Liver (tissue), 9 donors: Measurements from ENCODE around the gene ADCY3. TPM values are rescaled to one million over a fixed set of nuclear protein-coding genes. Genes with fewer than 3 reads are reported as not detected.

Experiments used
- DNase-seq: peaks from one replicate; pipeline ENCODE4 v3.0.0-alpha.2; 2017; ENCODE audit warnings: low spot score
- H3K27ac ChIP-seq, 2 donors: one replicate each; pipeline ENCODE4 v1.7.0; 2013; ENCODE audit warnings: inconsistent platforms in 2 of 2, low read length in 2 of 2, control low read depth in 1 of 2, low read depth in 1 of 2, mild to moderate bottlenecking in 1 of 2
- H3K27me3 ChIP-seq, 4 donors: one replicate each; pipeline versions ENCODE4 v1.6.1 to v1.7.0; 2013; ENCODE audit warnings: low read length in 3 of 4, inconsistent platforms in 1 of 4, mild to moderate bottlenecking in 1 of 4, moderate library complexity in 1 of 4; ENCODE audit not compliant: control insufficient read depth in 4 of 4, insufficient read depth in 4 of 4
- H3K36me3 ChIP-seq, 4 donors: one replicate each; pipeline versions ENCODE4 v1.6.1 to v1.7.0; 2013; ENCODE audit warnings: low read length in 3 of 4, mild to moderate bottlenecking in 3 of 4, low read depth in 1 of 4, moderate library complexity in 1 of 4; ENCODE audit not compliant: control insufficient read depth in 4 of 4, insufficient read depth in 3 of 4
- H3K4me1 ChIP-seq, 4 donors: one replicate each; pipeline versions ENCODE4 v1.6.1 to v1.7.0; 2013; ENCODE audit warnings: low read length in 3 of 4, mild to moderate bottlenecking in 3 of 4, moderate library complexity in 1 of 4; ENCODE audit not compliant: control insufficient read depth in 4 of 4, insufficient read depth in 4 of 4
- H3K4me3 ChIP-seq, 3 donors: one replicate each; pipeline versions ENCODE4 v1.6.1 to v1.7.0; 2013; ENCODE audit warnings: low read length in 3 of 3, control low read depth in 1 of 3, low read depth in 1 of 3, mild to moderate bottlenecking in 1 of 3
- H3K9ac ChIP-seq, 2 donors: one replicate each; pipeline ENCODE4 v1.7.0; 2013; ENCODE audit warnings: low read length in 2 of 2, mild to moderate bottlenecking in 2 of 2, moderate library complexity in 2 of 2, control low read depth in 1 of 2, low read depth in 1 of 2
- H3K9me3 ChIP-seq, 4 donors: one replicate each; pipeline versions ENCODE4 v1.6.1 to v1.7.0; 2013; ENCODE audit warnings: low read length in 3 of 4; ENCODE audit not compliant: control insufficient read depth in 4 of 4
- EGR1 ChIP-seq, 2 donors: IDR thresholded peaks; 2 replicates each; pipeline ENCODE4 v1.6.1; 2016 to 2018; ENCODE audit warnings: antibody characterized with exemption in 2 of 2, low read depth in 2 of 2
- FOXA1 ChIP-seq: IDR thresholded peaks from 2 replicates; pipeline ENCODE4 v1.6.1; 2016; ENCODE audit warnings: antibody characterized with exemption
- FOXA2 ChIP-seq: IDR thresholded peaks from 2 replicates; pipeline ENCODE4 v1.6.1; 2016; ENCODE audit warnings: antibody characterized with exemption
- GABPA ChIP-seq, 2 donors: IDR thresholded peaks in 1 of 2; conservative IDR thresholded peaks in 1 of 2; 2 replicates each; pipeline ENCODE4 v1.6.1; 2016; ENCODE audit warnings: antibody characterized with exemption in 2 of 2, mild to moderate bottlenecking in 1 of 2, moderate library complexity in 1 of 2
- HNF4A ChIP-seq, 2 donors: conservative IDR thresholded peaks; 2 replicates each; pipeline ENCODE4 v1.6.1; 2016; ENCODE audit warnings: antibody characterized with exemption in 2 of 2, mild to moderate bottlenecking in 2 of 2
- HNF4G ChIP-seq: IDR thresholded peaks from 2 replicates; pipeline ENCODE4 v1.6.1; 2016; ENCODE audit warnings: antibody characterized with exemption
- JUND ChIP-seq, 2 donors: IDR thresholded peaks; 2 replicates each; pipeline ENCODE4 v1.6.1; 2016; ENCODE audit warnings: antibody characterized with exemption in 2 of 2
- MAX ChIP-seq: IDR thresholded peaks from 2 replicates; pipeline ENCODE4 v1.6.1; 2016; ENCODE audit warnings: antibody characterized with exemption
- NR2F2 ChIP-seq: IDR thresholded peaks from 2 replicates; pipeline ENCODE4 v1.6.1; 2016; ENCODE audit warnings: antibody characterized with exemption
- RAD21 ChIP-seq, 2 donors: IDR thresholded peaks; 2 replicates each; pipeline ENCODE4 v1.6.1; 2016; ENCODE audit warnings: antibody characterized with exemption in 2 of 2, mild to moderate bottlenecking in 2 of 2
- RXRA ChIP-seq, 2 donors: IDR thresholded peaks; 2 replicates each; pipeline ENCODE4 v1.6.1; 2017 to 2018; ENCODE audit warnings: antibody characterized with exemption in 2 of 2, mild to moderate bottlenecking in 1 of 2
- SP1 ChIP-seq: IDR thresholded peaks from 2 replicates; pipeline ENCODE4 v1.6.1; 2018; ENCODE audit warnings: antibody characterized with exemption, mild to moderate bottlenecking
- TAF1 ChIP-seq: conservative IDR thresholded peaks from 2 replicates; pipeline ENCODE4 v1.6.1; 2016; ENCODE audit warnings: antibody characterized with exemption, mild to moderate bottlenecking
- YY1 ChIP-seq: IDR thresholded peaks from 2 replicates; pipeline ENCODE4 v1.6.1; 2016; ENCODE audit warnings: antibody characterized with exemption, mild to moderate bottlenecking
- WGBS: extraction: QIAGEN DNeasy Blood & Tissue Kit; methylation state at CpG from one replicate; pipeline ENCODE4 v1.1.7; 2013; 5-methylcytosine and 5-hydroxymethylcytosine counted together
- polyA plus RNA-seq, 2 donors: library from polyadenylated mRNA; stranded (reverse) in 1 of 2; unstranded in 1 of 2; fragments of 200-250 nt in 1 of 2; fragments of >200 nt in 1 of 2; fragmentation: Nextera tagmentation in 1 of 2; extraction: Ambion mirVana in 1 of 2; gene quantifications; one replicate each; pipeline versions ENCODE4 v1.2.1 to v1.2.3, GENCODE V29; 2013 to 2015
- total RNA-seq, 2 donors: library from RNA; depleted of rRNA; stranded (reverse); fragments of >200 nt; gene quantifications; one replicate each; pipeline ENCODE4 v1.2.3, GENCODE V29; 2014
- TF ChIP-seq, protein P1 (sequence below): fragments of 150-350 bp; IDR thresholded peaks from 2 replicates; pipeline ENCODE4 v1.5.1; 2017; ENCODE audit warnings: improper control_type of control experiment, low read depth, low read length; ENCODE audit not compliant: missing input control
- TF ChIP-seq, protein P2 (sequence below): IDR thresholded peaks from 2 replicates; pipeline ENCODE4 v1.6.1; 2016; ENCODE audit warnings: antibody characterized with exemption, mild to moderate bottlenecking
- TF ChIP-seq, protein P3 (sequence below): IDR thresholded peaks from 2 replicates; pipeline ENCODE4 v1.6.1; 2016; ENCODE audit warnings: antibody characterized with exemption
- TF ChIP-seq, protein P4 (sequence below): IDR thresholded peaks from 2 replicates; pipeline ENCODE4 v1.6.1; 2016; ENCODE audit warnings: antibody characterized with exemption
- donor health status: healthy.
- donor health status: healthy.
- donor health status: healthy.
- donor health status: healthy.
- donor health status: healthy.

ADCY3 gene
- total and polyA plus RNA-seq, 4 donors, result 0.99 to 8.4 (median 6.4) TPM

DNA sequence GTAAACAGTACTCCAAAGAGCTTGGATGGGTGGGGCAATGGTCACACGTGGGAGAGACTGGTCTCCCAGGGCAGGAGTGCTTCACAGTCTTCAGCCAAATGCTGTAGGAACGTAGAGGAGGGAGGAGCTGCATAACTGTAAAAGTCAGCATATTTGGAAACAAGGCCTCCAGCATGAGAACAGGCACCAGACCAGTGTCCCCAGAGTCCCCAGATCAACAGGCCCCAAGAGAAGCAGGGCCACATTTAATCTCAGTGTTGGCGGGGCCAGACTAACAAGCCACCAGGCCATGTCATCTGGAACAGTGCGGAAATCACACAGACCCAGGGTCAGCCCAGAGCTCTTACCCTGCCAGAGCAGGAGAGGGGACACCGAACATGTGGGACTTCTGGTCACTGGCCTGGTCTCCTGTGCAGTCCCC, 63.2 kb downstream of the ADCY3 start:
- peak overlapping the region; percentile 38 to 39 for H3K27ac ChIP-seq
- WGBS, result 85% methylated on average over 5 of the region's 5 CpGs
- DNase-seq, result no peak

GRCh38 chr2:24855726-24856125, 64.3 kb downstream of the ADCY3 start:
- no peak overlapping the region for H3K9ac ChIP-seq
- DNase-seq, result no peak
- 86% methylated on average over 4 of the region's 4 CpGs for WGBS
- no peaks in the 10 kb centered on the region for H3K27me3 ChIP-seq
- no peak overlapping the region for H3K4me3 ChIP-seq
- TF ChIP-seq TAF1 (no peak), HNF4A (conservative IDR thresholded peaks at IDR 0.05) (no peak), JUND (IDR thresholded peaks at IDR 0.05) (no peak), FOXA2 (no peak), EGR1 (IDR thresholded peaks at IDR 0.05; ENCODE audit: low read depth in 2 of 2) (no peak), SP1 (no peak), NR2F2 (no peak), YY1 (no peak), RXRA (IDR thresholded peaks at IDR 0.05) (no peak), FOXA1 (no peak), GABPA (IDR thresholded peaks at IDR 0.05 in 1 of 2, conservative IDR thresholded peaks at IDR 0.05 in 1 of 2) (no peak), RAD21 (IDR thresholded peaks at IDR 0.05) (no peak), MAX (no peak), HNF4G (no peak)
- TF ChIP-seq, protein P1, sequence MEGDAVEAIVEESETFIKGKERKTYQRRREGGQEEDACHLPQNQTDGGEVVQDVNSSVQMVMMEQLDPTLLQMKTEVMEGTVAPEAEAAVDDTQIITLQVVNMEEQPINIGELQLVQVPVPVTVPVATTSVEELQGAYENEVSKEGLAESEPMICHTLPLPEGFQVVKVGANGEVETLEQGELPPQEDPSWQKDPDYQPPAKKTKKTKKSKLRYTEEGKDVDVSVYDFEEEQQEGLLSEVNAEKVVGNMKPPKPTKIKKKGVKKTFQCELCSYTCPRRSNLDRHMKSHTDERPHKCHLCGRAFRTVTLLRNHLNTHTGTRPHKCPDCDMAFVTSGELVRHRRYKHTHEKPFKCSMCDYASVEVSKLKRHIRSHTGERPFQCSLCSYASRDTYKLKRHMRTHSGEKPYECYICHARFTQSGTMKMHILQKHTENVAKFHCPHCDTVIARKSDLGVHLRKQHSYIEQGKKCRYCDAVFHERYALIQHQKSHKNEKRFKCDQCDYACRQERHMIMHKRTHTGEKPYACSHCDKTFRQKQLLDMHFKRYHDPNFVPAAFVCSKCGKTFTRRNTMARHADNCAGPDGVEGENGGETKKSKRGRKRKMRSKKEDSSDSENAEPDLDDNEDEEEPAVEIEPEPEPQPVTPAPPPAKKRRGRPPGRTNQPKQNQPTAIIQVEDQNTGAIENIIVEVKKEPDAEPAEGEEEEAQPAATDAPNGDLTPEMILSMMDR, result no peak
- TF ChIP-seq, protein P2, sequence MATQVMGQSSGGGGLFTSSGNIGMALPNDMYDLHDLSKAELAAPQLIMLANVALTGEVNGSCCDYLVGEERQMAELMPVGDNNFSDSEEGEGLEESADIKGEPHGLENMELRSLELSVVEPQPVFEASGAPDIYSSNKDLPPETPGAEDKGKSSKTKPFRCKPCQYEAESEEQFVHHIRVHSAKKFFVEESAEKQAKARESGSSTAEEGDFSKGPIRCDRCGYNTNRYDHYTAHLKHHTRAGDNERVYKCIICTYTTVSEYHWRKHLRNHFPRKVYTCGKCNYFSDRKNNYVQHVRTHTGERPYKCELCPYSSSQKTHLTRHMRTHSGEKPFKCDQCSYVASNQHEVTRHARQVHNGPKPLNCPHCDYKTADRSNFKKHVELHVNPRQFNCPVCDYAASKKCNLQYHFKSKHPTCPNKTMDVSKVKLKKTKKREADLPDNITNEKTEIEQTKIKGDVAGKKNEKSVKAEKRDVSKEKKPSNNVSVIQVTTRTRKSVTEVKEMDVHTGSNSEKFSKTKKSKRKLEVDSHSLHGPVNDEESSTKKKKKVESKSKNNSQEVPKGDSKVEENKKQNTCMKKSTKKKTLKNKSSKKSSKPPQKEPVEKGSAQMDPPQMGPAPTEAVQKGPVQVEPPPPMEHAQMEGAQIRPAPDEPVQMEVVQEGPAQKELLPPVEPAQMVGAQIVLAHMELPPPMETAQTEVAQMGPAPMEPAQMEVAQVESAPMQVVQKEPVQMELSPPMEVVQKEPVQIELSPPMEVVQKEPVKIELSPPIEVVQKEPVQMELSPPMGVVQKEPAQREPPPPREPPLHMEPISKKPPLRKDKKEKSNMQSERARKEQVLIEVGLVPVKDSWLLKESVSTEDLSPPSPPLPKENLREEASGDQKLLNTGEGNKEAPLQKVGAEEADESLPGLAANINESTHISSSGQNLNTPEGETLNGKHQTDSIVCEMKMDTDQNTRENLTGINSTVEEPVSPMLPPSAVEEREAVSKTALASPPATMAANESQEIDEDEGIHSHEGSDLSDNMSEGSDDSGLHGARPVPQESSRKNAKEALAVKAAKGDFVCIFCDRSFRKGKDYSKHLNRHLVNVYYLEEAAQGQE, result no peak
- TF ChIP-seq, protein P3, sequence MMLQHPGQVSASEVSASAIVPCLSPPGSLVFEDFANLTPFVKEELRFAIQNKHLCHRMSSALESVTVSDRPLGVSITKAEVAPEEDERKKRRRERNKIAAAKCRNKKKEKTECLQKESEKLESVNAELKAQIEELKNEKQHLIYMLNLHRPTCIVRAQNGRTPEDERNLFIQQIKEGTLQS, result no peak
- TF ChIP-seq, protein P4, sequence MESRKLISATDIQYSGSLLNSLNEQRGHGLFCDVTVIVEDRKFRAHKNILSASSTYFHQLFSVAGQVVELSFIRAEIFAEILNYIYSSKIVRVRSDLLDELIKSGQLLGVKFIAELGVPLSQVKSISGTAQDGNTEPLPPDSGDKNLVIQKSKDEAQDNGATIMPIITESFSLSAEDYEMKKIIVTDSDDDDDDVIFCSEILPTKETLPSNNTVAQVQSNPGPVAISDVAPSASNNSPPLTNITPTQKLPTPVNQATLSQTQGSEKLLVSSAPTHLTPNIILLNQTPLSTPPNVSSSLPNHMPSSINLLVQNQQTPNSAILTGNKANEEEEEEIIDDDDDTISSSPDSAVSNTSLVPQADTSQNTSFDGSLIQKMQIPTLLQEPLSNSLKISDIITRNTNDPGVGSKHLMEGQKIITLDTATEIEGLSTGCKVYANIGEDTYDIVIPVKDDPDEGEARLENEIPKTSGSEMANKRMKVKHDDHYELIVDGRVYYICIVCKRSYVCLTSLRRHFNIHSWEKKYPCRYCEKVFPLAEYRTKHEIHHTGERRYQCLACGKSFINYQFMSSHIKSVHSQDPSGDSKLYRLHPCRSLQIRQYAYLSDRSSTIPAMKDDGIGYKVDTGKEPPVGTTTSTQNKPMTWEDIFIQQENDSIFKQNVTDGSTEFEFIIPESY, result no peak
- H3K36me3 ChIP-seq, result no peaks in the 10 kb centered on the region
- H3K9me3 ChIP-seq, result no peaks in the 10 kb centered on the region
- H3K4me1 ChIP-seq, result no peaks in the 10 kb centered on the region
- H3K27ac ChIP-seq, result peak overlapping the region; percentile 36 to 39

More for the DNA sequence above, 63.2 kb downstream of the ADCY3 start:
- no peaks in the 10 kb centered on the region for H3K27me3 ChIP-seq
- H3K4me3 ChIP-seq, result no peak overlapping the region
- no peak overlapping the region for H3K9ac ChIP-seq
- H3K9me3 ChIP-seq, result no peaks in the 10 kb centered on the region
- no peaks in the 10 kb centered on the region for H3K36me3 ChIP-seq
- TF ChIP-seq, protein P1, result no peak
- TF ChIP-seq TAF1 (no peak), RXRA (IDR thresholded peaks at IDR 0.05) (peak in 1 of 2 donors; percentile 25), NR2F2 (peak; percentile 42)
- no peaks in the 10 kb centered on the region for H3K4me1 ChIP-seq
